K562 (cell line): ENCODE measurements around the gene CLCN2. TPM values are rescaled to one million over a fixed set of nuclear protein-coding genes. Genes with fewer than 3 reads are reported as not detected.

Source experiments
- ADNP ChIP-seq: fragments of 200-800 bp; sonication (Bioruptor generic); IDR thresholded peaks from 2 replicates; pipeline ENCODE4 v1.6.1; 2016; ENCODE audit warnings: missing genetic modification characterization, missing compliant biosample characterization
- CBX5 ChIP-seq: IDR thresholded peaks from 2 replicates; pipeline ENCODE4 v1.6.1; 2014; ENCODE audit warnings: low read depth, borderline replicate concordance
- CEBPB ChIP-seq: fragments of 450-650 bp; IDR thresholded peaks from 2 replicates; pipeline ENCODE4 v1.6.1; 2016; ENCODE audit warnings: missing genetic modification characterization, missing compliant biosample characterization
- CREB1 ChIP-seq, 2 experiments: sonication (generic) in 1 of 2; formaldehyde crosslinking in 1 of 2; IDR thresholded peaks; 2 replicates each; pipeline versions ENCODE4 v1.6.1 to v1.8.0; 2012 to 2022; ENCODE audit warnings: inconsistent platforms in 1 of 2, mild to moderate bottlenecking in 1 of 2, missing genetic modification reagents in 1 of 2, moderate library complexity in 1 of 2
- E2F3 ChIP-seq: fragments of 250-450 bp; sonication (Bioruptor Pico); IDR thresholded peaks from 2 replicates; pipeline ENCODE4 v1.4.0; 2020; ENCODE audit warnings: mild to moderate bottlenecking
- E2F8 ChIP-seq: fragments of 450-650 bp; IDR thresholded peaks from 2 replicates; pipeline ENCODE4 v1.7.1; 2018; ENCODE audit warnings: mild to moderate bottlenecking, low read depth; ENCODE audit not compliant: partially characterized antibody
- FOXA1 ChIP-seq: fragments of 450-650 bp; IDR thresholded peaks from 2 replicates; pipeline ENCODE4 v1.6.1; 2016; ENCODE audit warnings: mild to moderate bottlenecking, borderline replicate concordance
- GTF2B ChIP-seq: IDR thresholded peaks from 2 replicates; pipeline ENCODE4 v1.6.1; 2011; ENCODE audit not compliant: insufficient read length; ENCODE audit errors: extremely low read depth
- ILK ChIP-seq: fragments of 450-650 bp; IDR thresholded peaks from 2 replicates; pipeline ENCODE4 v1.6.1; 2016; ENCODE audit warnings: missing genetic modification characterization, low read depth, mild to moderate bottlenecking, missing compliant biosample characterization, moderate library complexity, borderline replicate concordance
- KDM2B ChIP-seq: fragments of 250-450 bp; sonication (Bioruptor Pico); IDR thresholded peaks from 2 replicates; pipeline ENCODE4 v1.8.0; 2021; ENCODE audit warnings: mild to moderate bottlenecking, moderate library complexity
- MAX ChIP-seq: sonication (generic); formaldehyde crosslinking; IDR thresholded peaks from 2 replicates; pipeline ENCODE4 v1.9.0; 2022; ENCODE audit warnings: mild to moderate bottlenecking, missing genetic modification reagents
- POLR2G ChIP-seq: fragments of 200-400 bp; formaldehyde crosslinking; IDR thresholded peaks from 2 replicates; pipeline ENCODE4 v1.6.1; 2017; ENCODE audit warnings: low read depth, mild to moderate bottlenecking, antibody characterized with exemption, low read length, moderate library complexity
- RUNX1 ChIP-seq: sonication (generic); IDR thresholded peaks from 2 replicates; pipeline ENCODE4 v1.6.1; 2016; ENCODE audit warnings: antibody characterized with exemption, low read depth
- SNIP1 ChIP-seq: fragments of 450-650 bp; IDR thresholded peaks from 2 replicates; pipeline ENCODE4 v1.7.1; 2017; ENCODE audit warnings: low read depth, mild to moderate bottlenecking
- TFE3 ChIP-seq: fragments of 450-650 bp; formaldehyde crosslinking; IDR thresholded peaks from 2 replicates; pipeline ENCODE4 v1.4.0; 2020; ENCODE audit warnings: mild to moderate bottlenecking, mixed read lengths
- TRIM24 ChIP-seq, 2 experiments: fragments of 450-650 bp; IDR thresholded peaks; 2 replicates each; pipeline ENCODE4 v1.6.1; 2016
- ZC3H11A ChIP-seq: IDR thresholded peaks from 2 replicates; pipeline ENCODE4 v1.6.1; 2012; ENCODE audit warnings: low read depth, low read length, improper control_type of control experiment
- ZFX ChIP-seq: sonication (generic); formaldehyde crosslinking; IDR thresholded peaks from 2 replicates; pipeline ENCODE4 v1.8.0; 2022; ENCODE audit warnings: mild to moderate bottlenecking, missing genetic modification reagents, moderate library complexity
- ZNF232 ChIP-seq: sonication (generic); formaldehyde crosslinking; IDR thresholded peaks from 2 replicates; pipeline ENCODE4 v1.8.0; 2022; ENCODE audit warnings: mild to moderate bottlenecking, missing genetic modification reagents
- ZNF695 ChIP-seq: fragments of 450-650 bp; formaldehyde crosslinking; IDR thresholded peaks from 2 replicates; pipeline ENCODE4 v1.4.0; 2020; ENCODE audit warnings: mild to moderate bottlenecking, moderate library complexity
- ZNF778 ChIP-seq: fragments of 450-650 bp; formaldehyde crosslinking; IDR thresholded peaks from 2 replicates; pipeline ENCODE4 v1.4.0; 2020; ENCODE audit warnings: mild to moderate bottlenecking, moderate library complexity
- polyA plus RNA-seq, 8 experiments: library from polyadenylated mRNA; depleted of rRNA in 4 of 8; stranded (reverse) in 5 of 8; unstranded in 3 of 8; fragments of >200 nt; fragmentation: Nextera tagmentation in 2 of 8; fragmentation: Illumina TruSeq in 1 of 8; extraction: Ambion mirVana in 2 of 8; extraction: Trizol in 1 of 8; gene quantifications; 2 replicates each; pipeline versions ENCODE4 v1.2.1 to v1.2.3, GENCODE V29; 2011 to 2014; ENCODE audit warnings: inconsistent platforms in 1 of 8, missing spikeins in 1 of 8
- total RNA-seq, 7 experiments: library from RNA; depleted of rRNA in 6 of 7; stranded (reverse); fragments of >200 nt in 6 of 7; fragmentation: Illumina TruSeq in 2 of 7; extraction: Trizol in 2 of 7; gene quantifications; 2 replicates each; pipeline versions ENCODE4 v1.2.1 to v1.2.3, GENCODE V29; 2011 to 2021; ENCODE audit warnings: low replicate concordance in 1 of 7
- TF ChIP-seq, protein P1 (sequence below): fragments of 450-650 bp; formaldehyde crosslinking; IDR thresholded peaks from 2 replicates; pipeline ENCODE4 v1.4.0; 2020; ENCODE audit warnings: mild to moderate bottlenecking, moderate library complexity

Gene CLCN2
- total and polyA plus RNA-seq, 9 of the 15 experiments (the other 6 are each of a cell fraction or from before 2014, with no cell fraction given): 0.10 to 14.0 (median 6.9) TPM

GRCh38 chr3:184362668-184363546, 1.5 kb upstream of the CLCN2 start (continued):
- TF ChIP-seq GTF2B (no peak), ZNF695 (CRISPR knock-in tag) (no peak), E2F8 (peak; percentile 64), E2F3 (CRISPR knock-in tag) (no peak), TFE3 (no peak), TRIM24 (IDR thresholded peaks at IDR 0.05) (peak in 1 of 2 experiments; percentile 59; a peak in 2 of 4 replicates), CBX5 (no peak), POLR2G (peak; percentile 92), ZC3H11A (no peak), ILK (tag) (no peak), CREB1 (IDR thresholded peaks at IDR 0.05) (peak; percentile 18), CREB1 (CRISPR knock-in tag; IDR thresholded peaks at IDR 0.05) (peak; percentile 64), RUNX1 (0 out of 2 replicates have a peak, but pooled peaks have one; percentile 67), MAX (CRISPR knock-in tag) (peak; percentile 70), ADNP (no peak), CEBPB (no peak), SNIP1 (no peak), ZNF232 (CRISPR knock-in tag) (0 out of 2 replicates have a peak, but pooled peaks have one; percentile 2), ZFX (peak; percentile 98), FOXA1 (no peak), ZNF778 (CRISPR knock-in tag) (no peak), KDM2B (CRISPR knock-in tag) (no peak)
- TF ChIP-seq, protein P1, sequence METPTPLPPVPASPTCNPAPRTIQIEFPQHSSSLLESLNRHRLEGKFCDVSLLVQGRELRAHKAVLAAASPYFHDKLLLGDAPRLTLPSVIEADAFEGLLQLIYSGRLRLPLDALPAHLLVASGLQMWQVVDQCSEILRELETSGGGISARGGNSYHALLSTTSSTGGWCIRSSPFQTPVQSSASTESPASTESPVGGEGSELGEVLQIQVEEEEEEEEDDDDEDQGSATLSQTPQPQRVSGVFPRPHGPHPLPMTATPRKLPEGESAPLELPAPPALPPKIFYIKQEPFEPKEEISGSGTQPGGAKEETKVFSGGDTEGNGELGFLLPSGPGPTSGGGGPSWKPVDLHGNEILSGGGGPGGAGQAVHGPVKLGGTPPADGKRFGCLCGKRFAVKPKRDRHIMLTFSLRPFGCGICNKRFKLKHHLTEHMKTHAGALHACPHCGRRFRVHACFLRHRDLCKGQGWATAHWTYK (CRISPR knock-in tag): peak; percentile 63; the same call in 1 of the 2 replicates
